NK-92 (cell line): ENCODE data around the gene P2RX5.
"Not testable (repeated sequence)": the region's sequence is repeated elsewhere in the genome, so short reads cannot be mapped to it uniquely, and the experiment has no call there.

Experiments
- DNase-seq: peaks from one replicate; lab custom pipeline; 2025; ENCODE audit not compliant: unreplicated experiment; lab: John Stamatoyannopoulos, UW

P2RX5 gene

GRCh38 chr17:3715296-3715695, 19.3 kb upstream of the P2RX5 start:
- DNase-seq: no peak

- no peak for DNase-seq
Observed at GRCh38 chr17:3712811-3713463, 17.0 kb upstream of the P2RX5 start.

- DNase-seq: no peak
Observed at GRCh38 chr17:3710951-3711383, 15.0 kb upstream of the P2RX5 start.

GRCh38 chr17:3708366-3708765, 12.4 kb upstream of the P2RX5 start:
- DNase-seq: no peak

- DNase-seq: not testable (repeated sequence)
Observed at GRCh38 chr17:3705718-3705984, 9.7 kb upstream of the P2RX5 start.

GRCh38 chr17:3704931-3705717, 9.2 kb upstream of the P2RX5 start:
- no peak for DNase-seq

- not testable (repeated sequence) for DNase-seq
Observed at GRCh38 chr17:3702041-3702539, 6.1 kb upstream of the P2RX5 start.

- DNase-seq: no peak
Observed at GRCh38 chr17:3699951-3700350, 4.0 kb upstream of the P2RX5 start.

GRCh38 chr17:3698139-3698538, 2.2 kb upstream of the P2RX5 start:
- DNase-seq: no peak

- no peak for DNase-seq
Observed at GRCh38 chr17:3697103-3697476, 1.1 kb upstream of the P2RX5 start.

- no peak for DNase-seq
Observed at GRCh38 chr17:3695129-3695722, 729 bp downstream of the P2RX5 start.

- no peak for DNase-seq
Observed at GRCh38 chr17:3693829-3694231, 2.1 kb downstream of the P2RX5 start.

- DNase-seq: no peak
Observed at GRCh38 chr17:3693141-3693540, 2.8 kb downstream of the P2RX5 start.

GRCh38 chr17:3692346-3692745, 3.6 kb downstream of the P2RX5 start:
- no peak for DNase-seq

GRCh38 chr17:3691617-3692067, 4.3 kb downstream of the P2RX5 start:
- no peak for DNase-seq

GRCh38 chr17:3690094-3690715, 5.8 kb downstream of the P2RX5 start:
- no peak for DNase-seq

- no peak for DNase-seq
Observed at GRCh38 chr17:3689262-3690093, 6.5 kb downstream of the P2RX5 start.

GRCh38 chr17:3688852-3689261, 7.1 kb downstream of the P2RX5 start:
- no peak for DNase-seq

GRCh38 chr17:3688027-3688553, 7.9 kb downstream of the P2RX5 start:
- DNase-seq: no peak

GRCh38 chr17:3685174-3685573, 10.8 kb downstream of the P2RX5 start:
- DNase-seq: no peak
